H4 (cell line): ENCODE data around the gene VPS11. TPM values are rescaled to one million over a fixed set of nuclear protein-coding genes. Genes with fewer than 3 reads are reported as not detected.

Experiments used
- DNase-seq: peaks from one replicate; pipeline ENCODE4 v3.0.0-alpha.2; 2015; ENCODE audit warnings: low spot score
- total RNA-seq: library from RNA; depleted of rRNA; stranded (reverse); fragments of >200 nt; shearing (Covaris generic); gene quantifications from 2 replicates; pipeline ENCODE4 v1.2.3, GENCODE V29; 2014

The VPS11 gene
- total RNA-seq, 1 experiment from 2014 or later, result 13.8 TPM

DNA sequence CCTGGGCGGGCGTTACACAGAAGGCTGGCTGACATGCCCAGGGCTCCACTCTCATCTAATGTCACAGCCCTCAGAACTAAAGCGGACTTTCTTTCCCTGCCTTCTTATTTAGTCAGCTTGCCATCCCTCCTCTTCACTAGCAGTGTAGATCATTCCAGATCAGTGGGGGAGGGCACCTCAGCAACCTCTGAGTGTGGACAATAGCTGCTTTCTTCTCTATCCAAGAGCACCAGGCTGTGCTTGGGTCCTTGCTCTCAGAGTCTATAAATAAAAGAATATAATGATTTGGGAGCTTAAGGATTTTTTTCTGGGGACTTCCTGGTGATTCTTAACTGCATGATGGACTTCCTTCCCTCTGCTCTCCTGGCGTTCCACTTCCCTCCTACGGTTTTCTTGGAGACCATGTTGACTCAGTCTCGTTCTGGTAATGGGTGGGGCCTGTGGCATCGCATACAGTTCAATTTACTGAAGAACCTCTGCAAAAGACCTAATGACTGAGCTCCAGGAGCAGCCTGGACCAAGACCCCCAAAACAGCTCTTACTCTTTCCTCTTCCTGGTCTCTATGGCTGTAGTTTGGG, 14.2 kb downstream of the VPS11 start:
- DNase-seq, result no peak

DNA sequence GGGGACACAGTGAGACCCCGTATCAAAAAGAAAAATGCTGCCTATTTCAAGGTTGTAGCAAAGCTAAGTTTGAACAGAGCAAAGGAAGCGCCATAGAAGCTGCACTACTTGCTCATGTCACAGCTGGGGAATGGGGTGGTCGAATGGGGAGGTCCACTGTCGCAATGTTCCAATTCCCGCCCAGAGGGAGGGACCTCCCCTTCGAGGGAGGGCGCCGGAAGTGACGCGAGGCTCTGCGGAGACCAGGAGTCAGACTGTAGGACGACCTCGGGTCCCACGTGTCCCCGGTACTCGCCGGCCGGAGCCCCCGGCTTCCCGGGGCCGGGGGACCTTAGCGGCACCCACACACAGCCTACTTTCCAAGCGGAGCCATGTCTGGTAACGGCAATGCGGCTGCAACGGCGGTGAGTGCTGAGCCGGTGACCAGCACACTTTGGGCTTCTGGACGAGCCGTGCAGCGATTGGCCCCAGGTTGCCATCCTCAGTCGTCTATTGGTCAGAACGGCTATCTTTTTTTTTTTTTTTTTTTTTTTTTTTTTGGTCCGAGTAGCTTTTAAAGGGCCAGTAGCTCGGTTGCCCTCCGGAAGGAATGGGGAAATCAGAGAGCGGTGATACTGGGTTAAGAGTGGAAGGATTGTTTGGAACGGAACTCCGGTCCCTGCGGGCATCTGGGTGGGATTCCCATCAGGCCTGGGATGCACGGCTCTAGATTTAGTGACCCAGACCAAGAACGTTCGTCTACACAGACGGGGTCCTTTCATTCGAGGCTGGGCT, 17.2 kb downstream of the VPS11 start, which contains the start of gene HMBS:
TSS of gene HMBS (plus strand) at position 219 of the 774 bp plus-strand sequence. CDS start at position 372, 153 bp downstream.
- DNase-seq, result peak; percentile 93

DNA sequence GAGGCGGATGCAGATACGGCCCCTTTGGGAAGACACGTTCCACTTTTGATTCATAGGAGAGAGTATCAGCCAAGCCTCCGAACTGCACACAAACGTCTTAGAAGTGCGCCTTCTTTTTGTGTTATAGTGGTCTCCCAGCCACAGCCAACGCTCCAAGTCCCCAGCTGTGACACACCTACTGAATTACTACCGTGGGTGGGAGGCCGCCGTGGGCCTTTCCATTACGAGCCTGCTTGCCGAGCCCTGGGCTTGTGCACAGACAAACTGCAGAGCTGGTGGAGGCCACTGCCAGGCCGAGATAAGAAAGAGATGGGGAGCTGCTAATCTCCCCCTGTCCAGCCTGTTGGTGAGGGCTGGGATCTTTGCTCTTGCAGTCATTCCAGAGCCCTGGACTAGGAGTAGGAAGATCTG, 17.8 kb downstream of the VPS11 start:
- DNase-seq, result no peak

DNA sequence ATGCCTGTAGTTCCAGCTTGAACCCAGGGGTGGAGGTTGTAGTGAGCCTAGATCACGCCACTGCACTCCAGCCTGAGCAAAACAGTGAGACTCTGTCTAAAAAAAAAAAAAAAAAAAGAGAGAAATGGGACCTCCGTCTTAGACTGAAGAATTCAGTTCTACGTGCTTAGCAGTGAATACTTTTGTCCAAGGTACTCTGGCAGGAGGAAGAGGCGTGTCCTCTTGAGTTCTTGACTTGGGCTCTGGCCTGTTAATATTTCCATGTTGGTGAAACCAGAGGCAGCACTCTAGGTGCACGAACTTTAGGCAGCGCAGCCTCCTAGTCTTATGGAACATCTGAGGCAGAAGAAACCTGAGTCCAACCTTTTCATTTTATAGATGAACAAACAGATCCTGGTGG, 19.5 kb downstream of the VPS11 start:
- no peak for DNase-seq

DNA sequence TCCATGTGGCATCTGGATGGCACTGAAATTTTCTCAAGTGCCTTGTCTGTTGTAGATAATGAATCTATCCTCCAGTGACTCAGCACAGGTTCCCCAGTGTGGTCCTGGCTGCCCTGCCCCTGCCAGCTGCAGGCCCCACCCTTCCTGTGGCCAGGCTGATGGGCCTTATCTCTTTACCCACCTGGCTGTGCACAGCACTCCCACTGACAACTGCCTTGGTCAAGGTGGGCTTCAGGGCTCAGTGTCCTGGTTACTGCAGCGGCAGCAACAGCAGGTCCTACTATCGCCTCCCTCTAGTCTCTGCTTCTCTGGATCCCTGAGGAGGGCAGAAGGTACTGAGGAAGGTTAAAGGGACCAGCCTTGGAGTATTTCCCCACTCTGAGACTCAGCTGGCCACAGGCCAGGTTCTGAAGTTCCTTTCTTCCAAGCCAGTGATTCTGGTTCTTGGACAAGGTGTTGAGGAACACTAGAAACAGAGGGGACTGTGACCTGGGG, 20.2 kb downstream of the VPS11 start:
- DNase-seq, result no peak

DNA sequence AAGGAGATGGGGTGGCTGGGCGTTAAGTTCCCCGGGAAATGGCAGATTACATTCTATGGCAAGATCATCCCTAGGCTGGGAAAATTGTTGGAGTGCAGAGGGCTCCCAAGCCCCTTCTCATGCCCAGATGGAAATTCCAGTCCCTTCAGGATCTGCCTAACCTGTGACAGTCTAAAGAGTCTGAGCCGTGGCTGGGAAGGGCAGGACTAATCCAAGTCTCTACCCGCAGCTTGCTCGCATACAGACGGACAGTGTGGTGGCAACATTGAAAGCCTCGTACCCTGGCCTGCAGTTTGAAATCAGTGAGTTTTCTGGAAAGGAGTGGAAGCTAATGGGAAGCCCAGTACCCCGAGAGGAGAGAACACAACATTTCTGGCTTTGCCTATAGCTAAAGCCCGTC, 20.8 kb downstream of the VPS11 start:
- DNase-seq, result no peak

DNA sequence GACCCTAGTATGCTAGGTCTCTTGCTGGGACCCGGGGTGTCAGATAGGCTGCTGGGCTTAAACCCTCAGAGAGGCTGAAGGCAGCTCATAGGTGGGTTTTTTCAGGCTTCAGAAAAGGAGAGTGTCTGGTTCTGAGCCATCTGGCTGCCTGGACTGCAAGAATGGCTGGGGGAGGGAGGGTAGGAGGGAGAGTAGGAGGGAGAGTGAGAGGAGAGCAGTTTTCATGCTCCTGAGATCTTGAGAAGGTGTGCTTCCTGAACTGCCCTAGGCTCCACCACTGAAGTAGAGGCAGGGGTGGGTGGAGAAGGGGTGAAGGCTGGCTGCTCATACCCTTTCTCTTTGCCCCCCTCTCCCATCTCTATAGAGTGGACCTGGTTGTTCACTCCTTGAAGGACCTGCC, 21.7 kb downstream of the VPS11 start:
- DNase-seq, result no peak

DNA sequence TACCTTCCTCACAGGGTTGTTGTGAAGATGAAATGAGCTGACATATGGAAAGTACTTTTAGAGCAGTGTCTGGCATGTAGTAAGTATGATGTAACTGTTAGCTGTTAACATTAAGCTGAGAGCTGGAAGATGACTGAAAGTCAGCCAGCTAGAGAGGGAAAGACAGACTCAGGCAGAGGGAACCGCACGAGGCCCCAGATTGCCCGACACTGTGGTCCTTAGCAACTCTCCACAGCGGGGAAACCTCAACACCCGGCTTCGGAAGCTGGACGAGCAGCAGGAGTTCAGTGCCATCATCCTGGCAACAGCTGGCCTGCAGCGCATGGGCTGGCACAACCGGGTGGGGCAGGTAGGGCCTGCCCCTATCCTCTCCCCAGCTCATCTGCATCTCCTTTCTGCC, 23.6 kb downstream of the VPS11 start:
- no peak for DNase-seq

DNA sequence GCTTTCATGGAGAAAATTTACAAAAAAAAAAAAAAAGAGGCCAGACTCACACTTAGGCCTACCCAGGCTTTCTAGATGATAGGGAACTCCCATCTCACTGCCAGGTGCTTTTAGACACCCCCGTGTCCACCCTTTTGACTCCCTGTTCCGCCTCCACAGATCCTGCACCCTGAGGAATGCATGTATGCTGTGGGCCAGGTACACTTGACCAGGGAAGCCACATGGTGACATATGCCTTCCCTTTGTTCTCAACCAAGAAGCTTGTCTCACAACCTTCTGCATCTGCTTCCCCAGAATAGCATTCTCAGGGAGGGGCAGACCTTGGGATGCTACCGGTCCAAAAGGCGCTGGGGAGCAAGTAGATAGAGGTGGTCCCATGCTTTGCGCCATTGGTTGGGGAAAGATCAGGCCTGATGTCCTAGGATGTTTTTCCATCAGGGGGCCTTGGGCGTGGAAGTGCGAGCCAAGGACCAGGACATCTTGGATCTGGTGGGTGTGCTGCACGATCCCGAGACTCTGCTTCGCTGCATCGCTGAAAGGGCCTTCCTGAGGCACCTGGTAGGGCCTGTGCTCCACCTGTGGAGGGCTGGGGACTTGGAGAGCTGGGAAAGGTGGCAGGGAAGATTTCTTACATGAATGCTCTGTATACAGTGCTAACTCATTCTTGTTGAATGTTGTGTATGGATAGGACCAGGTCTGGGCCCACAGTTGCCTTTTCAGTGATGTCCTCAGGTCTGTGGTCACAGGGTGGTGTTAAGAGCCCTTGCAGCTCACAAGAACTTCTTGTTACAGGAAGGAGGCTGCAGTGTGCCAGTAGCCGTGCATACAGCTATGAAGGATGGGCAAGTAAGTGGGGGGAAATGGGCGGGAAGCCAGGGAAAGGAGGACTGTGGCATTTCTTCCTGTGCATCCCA, 24.6 kb downstream of the VPS11 start:
- no peak for DNase-seq

DNA sequence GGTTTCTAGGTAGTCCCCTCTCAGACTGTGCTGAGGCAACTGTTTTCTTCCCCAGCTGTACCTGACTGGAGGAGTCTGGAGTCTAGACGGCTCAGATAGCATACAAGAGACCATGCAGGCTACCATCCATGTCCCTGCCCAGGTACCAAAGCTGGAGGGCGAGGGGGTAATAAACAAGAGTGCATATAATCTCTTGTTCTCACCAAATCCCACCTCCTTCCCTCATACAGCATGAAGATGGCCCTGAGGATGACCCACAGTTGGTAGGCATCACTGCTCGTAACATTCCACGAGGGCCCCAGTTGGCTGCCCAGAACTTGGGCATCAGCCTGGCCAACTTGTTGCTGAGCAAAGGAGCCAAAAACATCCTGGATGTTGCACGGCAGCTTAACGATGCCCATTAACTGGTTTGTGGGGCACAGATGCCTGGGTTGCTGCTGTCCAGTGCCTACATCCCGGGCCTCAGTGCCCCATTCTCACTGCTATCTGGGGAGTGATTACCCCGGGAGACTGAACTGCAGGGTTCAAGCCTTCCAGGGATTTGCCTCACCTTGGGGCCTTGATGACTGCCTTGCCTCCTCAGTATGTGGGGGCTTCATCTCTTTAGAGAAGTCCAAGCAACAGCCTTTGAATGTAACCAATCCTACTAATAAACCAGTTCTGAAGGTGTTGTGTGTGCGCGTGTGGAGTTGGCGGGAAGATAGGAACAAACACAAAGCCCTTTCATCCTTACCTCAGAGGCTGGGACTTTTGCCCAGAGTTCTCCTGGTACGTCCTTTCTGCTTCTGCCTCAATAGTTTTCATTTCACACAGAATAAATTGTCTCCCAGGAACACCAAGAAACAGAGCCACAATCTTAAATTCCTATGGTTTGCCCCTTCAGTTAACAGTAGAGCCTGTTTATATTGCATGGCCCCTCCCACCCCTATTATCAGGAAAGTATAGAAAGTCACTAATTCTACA, 25.5 kb downstream of the VPS11 start:
- no peak for DNase-seq

DNA sequence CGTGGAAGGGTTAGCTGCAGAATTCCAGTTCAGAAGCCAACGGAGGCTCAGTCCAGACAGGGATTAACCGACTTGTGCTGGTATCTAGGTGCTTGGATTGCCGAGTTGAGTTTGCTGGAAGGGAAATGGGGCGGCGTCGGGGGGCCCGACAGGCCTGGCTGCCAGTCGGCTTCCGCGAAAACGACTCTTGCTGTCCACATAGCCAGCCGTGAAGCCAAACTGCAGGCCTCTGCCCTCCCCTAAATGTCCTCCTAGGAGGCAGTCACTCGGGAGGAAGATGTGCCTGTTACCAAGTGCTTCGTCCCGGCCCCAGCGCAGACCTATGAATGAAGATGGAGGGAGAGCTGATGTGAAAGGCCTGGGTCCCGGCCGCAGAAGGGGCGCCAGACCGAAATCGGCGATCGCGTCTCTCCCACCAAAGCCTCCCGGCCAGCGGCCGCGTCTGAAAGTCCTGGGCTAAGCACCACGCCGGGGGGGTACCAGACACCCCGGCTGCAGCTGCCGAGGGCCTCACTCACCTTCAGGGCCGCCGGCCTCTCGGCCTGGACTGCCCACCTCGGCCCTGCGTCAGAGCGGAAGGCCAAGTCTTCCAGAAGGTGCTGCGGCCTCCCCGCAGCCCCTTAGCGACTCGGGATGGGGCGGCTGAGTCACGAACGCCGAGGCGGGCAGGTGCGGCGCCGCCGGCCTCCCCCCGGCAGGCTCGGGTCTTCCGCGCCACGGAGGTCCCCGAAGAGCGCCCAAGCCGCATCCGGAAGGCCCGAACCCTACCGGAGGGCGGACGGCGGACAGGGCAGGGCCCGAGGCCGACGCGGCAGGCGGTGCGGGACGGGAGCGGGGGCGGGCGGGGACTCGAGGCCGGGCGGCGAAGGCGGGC, 26.6 kb downstream of the VPS11 start:
- no peak for DNase-seq

DNA sequence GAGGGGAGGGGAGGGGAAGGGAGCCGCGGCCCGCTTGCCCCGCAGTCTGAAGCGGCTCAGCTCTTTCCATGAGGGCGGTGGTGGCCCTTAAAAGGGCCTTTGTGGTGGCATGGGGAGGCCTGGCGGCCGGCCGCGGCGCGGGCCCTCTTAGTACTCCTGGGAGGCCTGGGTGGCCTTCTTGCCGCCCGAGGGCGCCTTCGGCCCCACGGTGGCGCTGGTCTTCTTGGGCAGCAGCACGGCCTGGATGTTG, 27.1 kb downstream of the VPS11 start:
- DNase-seq, result peak; percentile 73

DNA sequence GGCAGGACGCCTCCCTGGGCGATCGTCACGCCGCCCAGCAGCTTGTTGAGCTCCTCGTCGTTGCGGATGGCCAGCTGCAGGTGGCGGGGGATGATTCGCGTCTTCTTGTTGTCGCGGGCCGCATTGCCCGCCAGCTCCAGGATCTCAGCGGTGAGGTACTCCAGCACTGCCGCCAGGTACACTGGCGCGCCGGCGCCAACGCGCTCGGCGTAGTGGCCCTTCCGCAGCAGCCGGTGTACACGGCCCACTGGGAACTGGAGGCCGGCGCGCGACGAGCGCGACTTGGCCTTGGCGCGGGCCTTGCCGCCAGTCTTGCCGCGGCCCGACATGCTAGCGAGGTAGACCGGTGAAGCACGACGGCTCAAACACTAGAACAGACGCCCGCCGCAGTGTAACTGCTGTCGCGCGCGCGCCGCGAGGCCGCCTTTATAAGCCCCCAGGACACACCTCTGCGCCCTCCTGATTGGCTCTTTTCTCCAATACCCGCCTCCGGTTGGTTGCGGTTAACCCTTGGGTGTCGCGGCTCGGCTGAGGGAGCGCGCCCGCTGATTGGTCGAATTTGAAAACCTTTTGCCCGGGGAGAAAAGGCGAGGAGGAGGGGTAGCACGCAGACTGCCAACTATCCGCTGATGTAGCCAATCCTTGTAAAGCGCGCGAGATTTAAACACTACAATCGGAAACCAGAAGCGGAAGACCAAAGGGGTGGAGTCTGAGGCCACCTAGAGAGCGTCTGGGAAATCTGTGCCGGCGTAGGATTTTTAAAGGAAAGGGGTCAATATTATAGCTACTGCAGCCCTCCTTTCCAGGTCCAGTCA, 27.7 kb downstream of the VPS11 start:
- DNase-seq, result peak; percentile 99

DNA sequence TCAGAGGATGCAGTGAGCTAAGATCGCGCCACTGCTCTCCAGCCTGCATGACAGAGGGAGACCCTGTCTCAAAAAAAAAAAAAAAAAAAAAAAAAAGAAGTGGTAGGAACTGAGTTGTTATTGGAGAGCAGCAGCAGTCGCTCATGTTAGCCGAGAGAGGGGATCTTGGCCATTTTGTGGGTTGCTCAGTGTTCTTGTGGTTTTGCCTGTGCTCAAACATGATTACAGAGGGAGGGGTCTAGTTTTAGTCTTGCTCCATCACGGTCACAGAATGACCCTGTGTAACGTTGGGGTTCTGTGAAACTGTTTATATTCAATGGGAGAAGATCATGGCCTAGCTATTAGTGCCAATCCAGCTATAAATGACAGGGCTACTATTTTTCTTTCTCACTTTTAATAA, 32.1 kb downstream of the VPS11 start:
- DNase-seq, result no peak

DNA sequence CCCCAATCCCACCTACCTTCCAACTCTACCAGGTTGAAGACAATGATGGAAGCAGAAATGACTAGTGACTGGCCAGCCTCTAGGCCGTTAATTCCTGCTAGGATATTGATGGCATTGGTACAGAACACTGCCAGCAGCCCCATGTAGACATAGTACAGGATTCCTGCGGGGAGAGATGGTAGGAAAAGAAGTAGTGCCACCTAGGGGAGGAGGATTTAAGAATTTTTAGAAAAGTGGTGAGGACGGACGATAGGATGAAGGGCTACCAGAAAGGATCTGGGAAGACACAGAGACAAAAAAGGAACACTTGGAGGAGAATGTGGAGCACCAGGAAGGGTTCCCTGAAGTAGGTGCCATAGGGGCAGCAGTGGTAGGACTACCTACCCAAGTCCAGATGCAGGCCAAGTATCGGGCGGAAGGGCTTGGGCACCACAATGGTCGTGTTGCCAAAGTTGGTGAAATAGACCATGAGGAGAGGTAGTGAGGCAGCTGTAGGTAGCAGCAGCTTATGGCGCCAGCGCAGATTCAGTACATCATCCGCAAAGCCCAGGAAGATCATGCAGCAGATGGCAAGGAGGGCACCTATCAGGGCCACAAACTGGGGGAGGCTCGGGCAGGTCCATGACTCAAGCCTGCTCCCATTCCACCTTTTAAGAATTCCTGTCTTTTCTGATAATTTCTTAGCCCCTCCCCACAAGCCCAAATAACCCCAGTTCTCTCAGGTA, 32.8 kb downstream of the VPS11 start:
- peak; percentile 42 for DNase-seq

DNA sequence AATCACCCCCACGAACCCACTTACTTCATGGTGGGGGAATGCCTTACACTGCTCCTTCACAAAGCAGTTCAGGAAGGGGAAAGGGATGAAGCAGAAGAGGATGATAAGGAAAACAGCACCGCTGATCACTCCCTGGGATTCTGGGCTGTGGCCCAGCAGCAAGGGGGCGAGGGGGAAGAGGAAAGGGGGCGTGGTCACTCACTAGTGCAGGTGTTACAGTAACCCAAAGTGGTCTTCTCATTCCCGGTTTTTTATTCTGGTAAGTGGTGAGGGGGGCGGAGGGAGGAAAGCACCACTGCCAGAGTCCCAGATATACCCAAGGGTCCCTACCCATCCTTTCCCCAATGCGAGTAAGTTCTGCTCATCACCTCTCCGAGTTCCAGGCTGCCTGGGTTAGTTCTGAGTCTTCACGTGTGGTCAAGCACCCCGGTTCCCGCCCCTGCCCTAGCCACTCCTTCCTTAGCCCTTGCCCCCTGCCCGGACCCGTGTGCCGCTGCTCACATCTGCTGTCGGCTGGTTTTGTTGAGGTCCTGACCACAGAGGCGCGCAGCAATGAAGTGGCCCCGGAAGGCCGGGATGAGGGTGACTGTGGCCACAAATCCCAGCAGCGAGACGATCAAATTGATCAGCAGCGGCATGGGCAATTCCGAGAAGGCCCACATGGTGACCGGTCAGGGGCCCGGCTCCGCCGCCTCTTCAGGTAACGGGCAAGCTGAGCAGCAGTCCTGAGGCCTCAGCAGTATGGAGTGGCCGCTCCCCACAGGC, 33.6 kb downstream of the VPS11 start:
- no peak for DNase-seq

DNA sequence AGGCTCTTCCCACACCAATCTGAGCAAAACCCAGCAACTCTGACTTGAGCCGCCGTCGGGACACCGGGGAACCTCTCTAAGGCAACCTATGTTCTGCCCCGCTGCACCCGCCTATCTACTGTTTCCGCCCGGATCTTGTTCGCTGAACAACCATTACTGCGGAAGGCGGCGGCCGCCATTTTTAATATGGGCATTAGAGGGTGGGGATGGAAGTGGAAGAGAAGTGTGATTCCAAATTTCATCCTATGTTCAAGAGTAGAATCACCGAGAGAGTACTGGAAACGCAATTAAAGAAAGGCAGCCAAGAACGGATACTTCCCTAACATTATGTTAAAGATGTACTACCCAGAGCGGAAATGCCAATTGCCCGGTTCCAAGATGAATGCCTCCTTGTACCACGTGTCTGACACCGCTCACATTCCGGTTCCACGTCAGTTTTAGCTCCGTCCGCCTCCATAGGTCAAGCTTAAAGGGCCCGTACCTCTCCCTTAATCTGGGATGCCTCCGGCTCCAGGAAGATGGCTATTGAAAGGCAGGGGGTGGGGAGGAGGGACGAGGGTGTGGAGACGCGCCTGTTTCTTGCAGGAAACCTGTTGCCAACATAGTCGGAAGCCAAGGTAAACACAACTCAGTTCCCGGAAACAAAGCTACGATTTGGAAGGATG, 34.3 kb downstream of the VPS11 start, which contains the start of gene DPAGT1:
TSS of gene DPAGT1 (minus strand) at position 95 of the 665 bp plus-strand sequence. CDS start 198 bp downstream, outside the sequence.
- peak; percentile 96 for DNase-seq
